ENCODE measurements around the gene CNTN5.

Gene CNTN5

GRCh38 chr11:100336873-100337272 lies 1316.1 kb downstream of the CNTN5 start:
- Histone ChIP-seq H3K9me3 (ENCODE audit: control insufficient read depth, insufficient read depth, low read depth, low read length) (no peaks in the 10 kb centered on the region), H3K27ac (ENCODE audit: extremely low read depth, low read depth, low read length) (no peak overlapping the region), H3K4me3 (ENCODE audit: low read depth, low read length) (no peak overlapping the region), H3K4me1 (ENCODE audit: control insufficient read depth, insufficient read depth, low read length) (no peaks in the 10 kb centered on the region), H3K36me3 (ENCODE audit: control insufficient read depth in 2 of 2, insufficient read depth in 1 of 2, low read length in 2 of 2) (no peaks in the 10 kb centered on the region)
- CTCF ChIA-PET = interaction anchor here (0.6 kb wide), 1 partner anchor 83 kb away, joined by 3 read pairs; no protein-coding TSS in a partner anchor
- POLR2A ChIA-PET = no interaction called here
- TF ChIP-seq ZNF248 (tag by site-specific recombination; IDR thresholded peaks at IDR 0.05) (no peak), ZNF223 (tag by site-specific recombination; IDR thresholded peaks at IDR 0.05) (no peak), MYNN (tag by site-specific recombination; IDR thresholded peaks at IDR 0.05; ENCODE audit: borderline replicate concordance) (no peak), OVOL3 (tag by site-specific recombination; IDR thresholded peaks at IDR 0.05) (no peak), ZNF433 (tag by site-specific recombination; IDR thresholded peaks at IDR 0.05; ENCODE audit: low read depth) (no peak), ZNF18 (tag by site-specific recombination; IDR thresholded peaks at IDR 0.05) (no peak), ZNF473 (tag by site-specific recombination; IDR thresholded peaks at IDR 0.05) (no peak), ZBTB11 (tag by site-specific recombination; conservative IDR thresholded peaks at IDR 0.05; ENCODE audit: low read depth) (no peak), ZNF837 (tag by site-specific recombination; IDR thresholded peaks at IDR 0.05) (no peak), ZNF341 (tag by site-specific recombination; IDR thresholded peaks at IDR 0.05; ENCODE audit: low read depth) (no peak), ZNF280C (tag by site-specific recombination; IDR thresholded peaks at IDR 0.05) (no peak), ZNF354C (tag by site-specific recombination; IDR thresholded peaks at IDR 0.05; ENCODE audit: borderline replicate concordance, low read depth) (no peak), ZNF148 (tag by site-specific recombination; IDR thresholded peaks at IDR 0.05; ENCODE audit: borderline replicate concordance) (no peak), ZNF555 (tag by site-specific recombination; conservative IDR thresholded peaks at IDR 0.05) (no peak), ZNF138 (tag by site-specific recombination; IDR thresholded peaks at IDR 0.05; ENCODE audit: borderline replicate concordance) (no peak), ZXDB (tag by site-specific recombination; IDR thresholded peaks at IDR 0.05) (no peak), ZFHX2 (tag by site-specific recombination; conservative IDR thresholded peaks at IDR 0.05) (no peak), ZNF623 (tag by site-specific recombination; IDR thresholded peaks at IDR 0.05) (no peak)

Measured in HEK293 (cell line).